SK-N-SH (cell line): ENCODE results near the gene DDX31. TPM values are rescaled to one million over a fixed set of nuclear protein-coding genes. Genes with fewer than 3 reads are reported as not detected.

Experiments
- CTCF ChIA-PET: fragments of 300-600, 350-600 bp; formaldehyde crosslinking; extraction: SDS; loops from one replicate; lab custom pipeline; 2021; lab: Yijun Ruan, JAX
- POLR2A ChIA-PET: fragments of 350-600 bp; sonication (Branson Sonifier 250); formaldehyde crosslinking; extraction: SDS; loops from one replicate; lab custom pipeline; 2020; ENCODE audit warnings: antibody characterized with exemption, inconsistent platforms; lab: Yijun Ruan, JAX
- DNase-seq: peaks from one replicate; pipeline ENCODE4 v3.0.0; 2012
- H2AFZ ChIP-seq: fragments of 200-600 bp; sonication (generic); 2 replicates; pipeline ENCODE4 v1.8.1; 2016; ENCODE audit warnings: antibody characterized with exemption, mild to moderate bottlenecking, low read depth
- H3F3A ChIP-seq: fragments of 200-600 bp; sonication (generic); replicated peaks from 2 replicates; pipeline ENCODE3; 2016; ENCODE audit warnings: antibody characterized with exemption, mild to moderate bottlenecking; ENCODE audit not compliant: insufficient read depth
- H3K27ac ChIP-seq, 2 experiments: fragments of 200-500 bp in 1 of 2; fragments of 200-600 bp in 1 of 2; sonication (Bioruptor generic) in 1 of 2; sonication (generic), shearing (Covaris generic) in 1 of 2; 2 replicates each; pipeline versions ENCODE4 v1.5.1 to v1.6.1; 2014 to 2016; ENCODE audit warnings: low read depth in 2 of 2, inconsistent platforms in 1 of 2, low read length in 1 of 2, mild to moderate bottlenecking in 1 of 2, mixed read lengths in 1 of 2
- H3K27me3 ChIP-seq: fragments of 200-600 bp; sonication (generic), shearing (Covaris generic); 2 replicates; pipeline ENCODE4 v1.6.1; 2016; ENCODE audit warnings: mixed run types; ENCODE audit not compliant: insufficient read depth
- H3K36me3 ChIP-seq, 2 experiments: fragments of 200-500 bp in 1 of 2; fragments of 200-600 bp in 1 of 2; sonication (Bioruptor generic) in 1 of 2; sonication (generic) in 1 of 2; replicated peaks in 1 of 2; 2 replicates each; pipeline versions ENCODE3 to v1.5.1; 2014 to 2016; ENCODE audit warnings: low read length in 1 of 2, mild to moderate bottlenecking in 1 of 2; ENCODE audit not compliant: insufficient read depth in 2 of 2, control insufficient read depth in 1 of 2
- H3K4me1 ChIP-seq, 2 experiments: fragments of 200-500 bp in 1 of 2; fragments of 200-600 bp in 1 of 2; sonication (Bioruptor generic) in 1 of 2; sonication (generic), shearing (Covaris generic) in 1 of 2; 2 replicates each; pipeline versions ENCODE4 v1.5.1 to v1.6.1; 2014 to 2016; ENCODE audit warnings: low read depth in 1 of 2, low read length in 1 of 2, mixed run types in 1 of 2; ENCODE audit not compliant: insufficient read depth in 2 of 2, control insufficient read depth in 1 of 2
- H3K4me2 ChIP-seq: fragments of 200-600 bp; sonication (generic), shearing (Covaris generic); 2 replicates; pipeline ENCODE4 v1.6.1; 2017; ENCODE audit warnings: mixed run types
- H3K4me3 ChIP-seq, 2 experiments: fragments of 200-500 bp in 1 of 2; fragments of 200-600 bp in 1 of 2; sonication (Bioruptor generic) in 1 of 2; sonication (generic), shearing (Covaris generic) in 1 of 2; 2 replicates each; pipeline versions ENCODE4 v1.5.1 to v1.8.1; 2014 to 2016; ENCODE audit warnings: low read depth in 2 of 2, inconsistent platforms in 1 of 2, low read length in 1 of 2, mild to moderate bottlenecking in 1 of 2, mixed read lengths in 1 of 2, moderate library complexity in 1 of 2
- H3K79me2 ChIP-seq: fragments of 200-600 bp; sonication (generic); 2 replicates; pipeline ENCODE4 v1.8.1; 2017; ENCODE audit warnings: mild to moderate bottlenecking; ENCODE audit not compliant: insufficient read depth
- H3K9ac ChIP-seq: fragments of 200-600 bp; sonication (generic); 2 replicates; pipeline ENCODE4 v1.6.1; 2017; ENCODE audit warnings: mixed run types
- H3K9me2 ChIP-seq: fragments of 200-600 bp; sonication (generic); 2 replicates; pipeline ENCODE4 v1.6.1; 2017; ENCODE audit warnings: mixed run types
- H3K9me3 ChIP-seq: fragments of 200-600 bp; sonication (generic); 2 replicates; pipeline ENCODE4 v1.6.1; 2017; ENCODE audit warnings: mixed run types, mild to moderate bottlenecking, moderate library complexity
- H4K20me1 ChIP-seq: fragments of 200-600 bp; sonication (generic); 2 replicates; pipeline ENCODE4 v1.6.1; 2017; ENCODE audit warnings: mild to moderate bottlenecking, mixed run types; ENCODE audit not compliant: insufficient read depth
- CTCF ChIP-seq: fragments of 200-600 bp; sonication (generic); IDR thresholded peaks from 2 replicates; pipeline ENCODE4 v1.6.1; 2017; ENCODE audit warnings: antibody characterized with exemption, mild to moderate bottlenecking, moderate library complexity
- ELF1 ChIP-seq: IDR thresholded peaks from 2 replicates; pipeline ENCODE4 v1.4.0; 2012
- EP300 ChIP-seq, 2 experiments: IDR thresholded peaks; 2 replicates each; pipeline versions ENCODE4 v1.4.0 to v1.6.1; 2012; ENCODE audit warnings: borderline replicate concordance in 1 of 2, low read depth in 1 of 2, low read length in 1 of 2
- GATA2 ChIP-seq: sonication (generic); formaldehyde crosslinking; IDR thresholded peaks from 2 replicates; pipeline ENCODE4 v1.5.0; 2020; ENCODE audit warnings: mild to moderate bottlenecking, missing genetic modification reagents
- JUND ChIP-seq: IDR thresholded peaks from 2 replicates; pipeline ENCODE4 v1.4.0; 2012
- NFIC ChIP-seq: IDR thresholded peaks from 2 replicates; pipeline ENCODE4 v1.4.0; 2012; ENCODE audit warnings: borderline replicate concordance
- NRF1 ChIP-seq: IDR thresholded peaks from 2 replicates; pipeline ENCODE4 v1.6.1; 2012; ENCODE audit warnings: low read depth, mild to moderate bottlenecking, low read length
- PBX3 ChIP-seq: IDR thresholded peaks from 2 replicates; pipeline ENCODE4; 2012
- RAD21 ChIP-seq: IDR thresholded peaks from 2 replicates; pipeline ENCODE4 v1.6.1; 2012; ENCODE audit warnings: mild to moderate bottlenecking, low read length
- REST ChIP-seq: IDR thresholded peaks from 2 replicates; pipeline ENCODE4 v1.6.1; 2012; ENCODE audit warnings: mild to moderate bottlenecking, low read depth, low read length, moderate library complexity
- USF2 ChIP-seq: fragments of 150-350 bp; IDR thresholded peaks from 2 replicates; pipeline ENCODE4 v1.6.1; 2017; ENCODE audit warnings: antibody characterized with exemption, low read length, low read depth, borderline replicate concordance
- ZBTB33 ChIP-seq: IDR thresholded peaks from 2 replicates; pipeline ENCODE4 v1.4.0; 2012; ENCODE audit warnings: low read depth, borderline replicate concordance
- WGBS: methylation state at CpG from one replicate; pipeline ENCODE4 v1.1.6; 2017; ENCODE audit warnings: low lambda C conversion rate; 5-methylcytosine and 5-hydroxymethylcytosine counted together
- polyA plus RNA-seq, 3 experiments: library from polyadenylated mRNA; depleted of rRNA; stranded (reverse); fragments of >200 nt; gene quantifications; 2 replicates each; pipeline ENCODE4 v1.2.3, GENCODE V29; 2012

DDX31 gene
- polyA plus RNA-seq, 1 of the 3 experiments (the other 2 are of a cell fraction): 13.9 TPM

GRCh38 chr9:132591244-132591643 is 78.5 kb downstream of the DDX31 start:
- POLR2A ChIA-PET: no interaction called here
- no peak overlapping the region for H2AFZ ChIP-seq
- CTCF ChIA-PET: no interaction called here
- TF ChIP-seq EP300 (IDR thresholded peaks at IDR 0.05; ENCODE audit: borderline replicate concordance in 1 of 2, low read depth in 1 of 2, low read length in 1 of 2) (no peak), ZBTB33 (no peak), REST (no peak), USF2 (no peak), ELF1 (no peak), NRF1 (no peak), JUND (no peak)
- TF ChIP-seq, all 33 proteins: peak for 0
- Histone ChIP-seq H4K20me1 (peaks cover 30% of the 10 kb centered on the region), H3K4me2 (no peak overlapping the region), H3K27me3 (peaks cover 43% of the 10 kb centered on the region), H3K9me3 (no peaks in the 10 kb centered on the region), H3K9ac (no peak overlapping the region), H3K79me2 (no peaks in the 10 kb centered on the region), H3F3A (peaks cover 3% of the 10 kb centered on the region), H3K4me3 (no peak overlapping the region), H3K36me3 (peaks cover 0 to 32% of the 10 kb centered on the region in 2 experiments), H3K4me1 (no peaks in the 10 kb centered on the region; a peak in 1 of 4 replicates), H3K27ac (no peak overlapping the region), H3K9me2 (no peaks in the 10 kb centered on the region)
- DNase-seq: no peak
- WGBS: 93% methylated on average over 6 of the region's 6 CpGs

GRCh38 chr9:132590318-132591182 is 79.2 kb downstream of the DDX31 start:
- Histone ChIP-seq H3K36me3 (peaks cover 0 to 26% of the 10 kb centered on the region in 2 experiments), H3K27me3 (peaks cover 50% of the 10 kb centered on the region), H3K4me2 (no peak overlapping the region), H2AFZ (no peak overlapping the region), H3K4me3 (no peak overlapping the region), H3K9me2 (no peaks in the 10 kb centered on the region), H3F3A (no peaks in the 10 kb centered on the region), H4K20me1 (peaks cover 32% of the 10 kb centered on the region), H3K9me3 (no peaks in the 10 kb centered on the region), H3K9ac (no peak overlapping the region), H3K27ac (no peak overlapping the region), H3K79me2 (no peaks in the 10 kb centered on the region), H3K4me1 (no peaks in the 10 kb centered on the region; a peak in 1 of 4 replicates)
- 38% methylated on average over 34 of the region's 73 CpGs for WGBS
- DNase-seq: peak; percentile 83
- CTCF ChIA-PET: no interaction called here
- no peak for TF ChIP-seq NFIC
- TF ChIP-seq JUND: no peak
- no peak for TF ChIP-seq GATA2
- TF ChIP-seq CTCF: no peak
- TF ChIP-seq RAD21: no peak
- TF ChIP-seq PBX3: no peak
- POLR2A ChIA-PET: no interaction called here
